HG02588 (cell line): Measurements from ENCODE around the gene ANO7.

Experiments
- ATAC-seq: cut with Tn5 transposase; IDR thresholded peaks from one replicate; pipeline ENCODE4 v1.9.1; 2021; ENCODE audit warnings: mild to moderate bottlenecking, moderate library complexity; ENCODE audit not compliant: unreplicated experiment

The ANO7 gene

GRCh38 chr2:241188361-241189092 is at the start of gene ANO7:
Gene ANO7, plus strand, starts transcription at chr2:241188677. Its CDS starts 1,387 bp downstream, at chr2:241190064.
- ATAC-seq = no peak

GRCh38 chr2:241139531-241140444 is 48.7 kb upstream of the ANO7 start:
- ATAC-seq = no peak

GRCh38 chr2:241140445-241140840 is 48.0 kb upstream of the ANO7 start:
- ATAC-seq = no peak

- no peak for ATAC-seq
Observed at GRCh38 chr2:241141214-241141770, 47.2 kb upstream of the ANO7 start.

- no peak for ATAC-seq
Observed at GRCh38 chr2:241142063-241142462, 46.4 kb upstream of the ANO7 start.

GRCh38 chr2:241142593-241142992 is 45.9 kb upstream of the ANO7 start:
- ATAC-seq = no peak

- no peak for ATAC-seq
Observed at GRCh38 chr2:241146286-241146685, 42.2 kb upstream of the ANO7 start.

- ATAC-seq = no peak
Observed at GRCh38 chr2:241147336-241147735, 41.1 kb upstream of the ANO7 start.

- ATAC-seq = no peak
Observed at GRCh38 chr2:241148239-241148638, 40.2 kb upstream of the ANO7 start.

- peak; percentile 64 for ATAC-seq
Observed at GRCh38 chr2:241148891-241149674, 39.4 kb upstream of the ANO7 start, which contains the start of gene PASK. Gene PASK, minus strand, starts transcription at chr2:241149472. Its CDS starts 6,440 bp downstream, at chr2:241143032.

- peak; percentile 7 for ATAC-seq
Observed at GRCh38 chr2:241149675-241149924, 38.9 kb upstream of the ANO7 start.

GRCh38 chr2:241149925-241150659 is 38.4 kb upstream of the ANO7 start, which contains the start of gene PPP1R7:
Gene PPP1R7, plus strand, starts transcription at chr2:241150467. Its CDS starts 29 bp downstream, at chr2:241150496.
- peak; percentile 76 for ATAC-seq

GRCh38 chr2:241150660-241151530 is 37.6 kb upstream of the ANO7 start:
- no peak for ATAC-seq

- no peak for ATAC-seq
Observed at GRCh38 chr2:241151934-241152660, 36.4 kb upstream of the ANO7 start.

GRCh38 chr2:241153616-241154015 is 34.9 kb upstream of the ANO7 start:
- no peak for ATAC-seq

GRCh38 chr2:241154915-241155314 is 33.6 kb upstream of the ANO7 start:
- ATAC-seq = no peak

- ATAC-seq = no peak
Observed at GRCh38 chr2:241155936-241156335, 32.5 kb upstream of the ANO7 start.

- no peak for ATAC-seq
Observed at GRCh38 chr2:241156971-241157441, 31.5 kb upstream of the ANO7 start.
